PC-9 (cell line): Measurements from ENCODE around the gene DLG1. TPM values are rescaled to one million over a fixed set of nuclear protein-coding genes. Genes with fewer than 3 reads are reported as not detected.

ENCODE experiments used
- BruUV-seq: library from RNA; stranded (reverse); fragments of 400-500 nt; replicated peaks from 2 replicates; lab custom pipeline; 2021; lab: Mats Ljungman, UMichigan
- CTCF ChIA-PET: fragments of 300-600 bp; sonication (Branson Sonifier 250); formaldehyde crosslinking; loops from one replicate; lab custom pipeline; 2022; ENCODE audit warnings: antibody characterized with exemption; lab: Charles Lee
- POLR2A ChIA-PET: fragments of 300-600 bp; sonication (Branson Sonifier 250); formaldehyde crosslinking; loops from one replicate; lab custom pipeline; 2022; ENCODE audit warnings: antibody characterized with exemption; ENCODE audit not compliant: unreplicated experiment; lab: Charles Lee
- DNase-seq, 2 experiments: peaks; one replicate each; pipeline versions ENCODE4 v3.0.0 to v3.0.0-alpha.2; 2015 to 2022; ENCODE audit warnings: mixed read lengths in 1 of 2
- H2AFZ ChIP-seq: fragments of 200-600 bp; sonication (generic); 2 replicates; pipeline ENCODE4 v1.8.1; 2017; ENCODE audit warnings: antibody characterized with exemption
- H3F3A ChIP-seq: fragments of 200-600 bp; sonication (generic); 2 replicates; pipeline ENCODE4 v1.8.1; 2017; ENCODE audit warnings: antibody characterized with exemption, mild to moderate bottlenecking, low read depth; ENCODE audit not compliant: insufficient read depth
- H3K27ac ChIP-seq: fragments of 200-600 bp; sonication (generic); 2 replicates; pipeline ENCODE4 v1.6.1; 2016; ENCODE audit warnings: mixed run types
- H3K27me3 ChIP-seq: fragments of 200-600 bp; sonication (generic); 2 replicates; pipeline ENCODE4 v1.6.1; 2016; ENCODE audit warnings: low read depth, mixed run types; ENCODE audit not compliant: insufficient read depth
- H3K36me3 ChIP-seq: fragments of 200-600 bp; sonication (generic); 2 replicates; pipeline ENCODE4 v1.6.1; 2016; ENCODE audit warnings: low read depth, mixed run types
- H3K4me1 ChIP-seq: fragments of 200-600 bp; sonication (generic); replicated peaks from 2 replicates; pipeline ENCODE4 v1.6.1; 2016; ENCODE audit warnings: mixed run types; ENCODE audit not compliant: insufficient read depth
- H3K4me2 ChIP-seq: fragments of 200-600 bp; sonication (generic); 2 replicates; pipeline ENCODE4 v1.6.1; 2017; ENCODE audit warnings: mixed run types
- H3K4me3 ChIP-seq: fragments of 200-600 bp; sonication (generic); 2 replicates; pipeline ENCODE4 v1.6.1; 2016; ENCODE audit warnings: mixed run types
- H3K79me2 ChIP-seq: fragments of 200-600 bp; sonication (generic); 2 replicates; pipeline ENCODE4 v1.6.1; 2017; ENCODE audit warnings: low read depth, mixed run types
- H3K9me2 ChIP-seq: fragments of 200-600 bp; sonication (generic); 2 replicates; pipeline ENCODE4 v1.8.1; 2017; ENCODE audit warnings: mild to moderate bottlenecking; ENCODE audit not compliant: insufficient read depth
- H3K9me3 ChIP-seq: fragments of 200-600 bp; sonication (generic); 2 replicates; pipeline ENCODE4 v1.8.1; 2016; ENCODE audit warnings: low read depth; ENCODE audit not compliant: insufficient read depth
- H4K20me1 ChIP-seq: fragments of 200-600 bp; sonication (generic); 2 replicates; pipeline ENCODE4 v1.8.1; 2017; ENCODE audit not compliant: insufficient read depth
- CTCF ChIP-seq: fragments of 200-600 bp; sonication (generic); conservative IDR thresholded peaks from 2 replicates; pipeline ENCODE4 v1.6.1; 2017; ENCODE audit warnings: mixed run types, antibody characterized with exemption, mild to moderate bottlenecking, moderate library complexity
- EZH2 ChIP-seq: fragments of 200-600 bp; sonication (generic); IDR thresholded peaks from 2 replicates; pipeline ENCODE4 v1.8.0; 2017; ENCODE audit warnings: antibody characterized with exemption, low read depth
- intact Hi-C: fragments of 100-400 bp; cut with micrococcal nuclease; formaldehyde crosslinking; loops from one replicate; pipeline ENCODE4 v1.10.0; 2022; ENCODE audit not compliant: unreplicated experiment
- total RNA-seq: library from RNA; stranded (reverse); gene quantifications from 2 replicates; pipeline ENCODE4 v1.2.3, GENCODE V29; 2021

The DLG1 gene
- total RNA-seq, 1 experiment from 2014 or later = 201 TPM

GRCh38 chr3:197236362-197236761 lies 62.0 kb downstream of the DLG1 start:
- peaks cover 37% of the 10 kb centered on the region for H3F3A ChIP-seq
- peaks cover 100% of the 10 kb centered on the region for H3K79me2 ChIP-seq
- H3K9me3 ChIP-seq = peaks cover 16% of the 10 kb centered on the region; the same call in 1 of the 2 replicates
- ChIA-PET CTCF (no interaction called here), POLR2A (no interaction called here)
- H3K27ac ChIP-seq = no peak overlapping the region
- TF ChIP-seq CTCF = no peak
- TF ChIP-seq EZH2 = no peak
- no peaks in the 10 kb centered on the region for H3K9me2 ChIP-seq
- no TSS peak for BruUV-seq
- no peak overlapping the region for H3K4me2 ChIP-seq
- intact Hi-C loops = no loop called here
- H3K4me3 ChIP-seq = no peak overlapping the region
- H2AFZ ChIP-seq = no peak overlapping the region
- H3K4me1 ChIP-seq = no peaks in the 10 kb centered on the region
- H4K20me1 ChIP-seq = peaks cover 62% of the 10 kb centered on the region
- peaks cover 32% of the 10 kb centered on the region for H3K36me3 ChIP-seq
- no peak for DNase-seq
- H3K27me3 ChIP-seq = no peaks in the 10 kb centered on the region

GRCh38 chr3:197234947-197235914 lies 63.2 kb downstream of the DLG1 start:
- POLR2A ChIA-PET = no interaction called here
- Histone ChIP-seq H3K4me1 (no peaks in the 10 kb centered on the region), H3K36me3 (peaks cover 34% of the 10 kb centered on the region), H3K4me3 (no peak overlapping the region), H3K27ac (no peak overlapping the region), H4K20me1 (peaks cover 70% of the 10 kb centered on the region), H2AFZ (no peak overlapping the region), H3K27me3 (no peaks in the 10 kb centered on the region), H3K9me3 (peaks cover 8% of the 10 kb centered on the region; the same call in 1 of the 2 replicates), H3K79me2 (peaks cover 100% of the 10 kb centered on the region), H3K9me2 (no peaks in the 10 kb centered on the region), H3K4me2 (no peak overlapping the region), H3F3A (peaks cover 41% of the 10 kb centered on the region)
- CTCF ChIA-PET = interaction anchor here (0.6 kb wide), 1 partner anchor 495 kb away, joined by 4 read pairs; no protein-coding TSS in a partner anchor
- TF ChIP-seq EZH2 = no peak
- TF ChIP-seq CTCF = no peak
- BruUV-seq = no TSS peak
- intact Hi-C loops = no loop called here
- DNase-seq = no peak

- CTCF ChIA-PET = no interaction called here
- no peaks in the 10 kb centered on the region for H3K27me3 ChIP-seq
- peaks cover 97% of the 10 kb centered on the region for H3K79me2 ChIP-seq
- H4K20me1 ChIP-seq = peaks cover 68% of the 10 kb centered on the region
- no peak for TF ChIP-seq CTCF
- no peak for TF ChIP-seq EZH2
- no TSS peak for BruUV-seq
- H3K36me3 ChIP-seq = peaks cover 28% of the 10 kb centered on the region; the same call in 1 of the 2 replicates
- H3F3A ChIP-seq = peaks cover 51% of the 10 kb centered on the region
- H3K4me2 ChIP-seq = no peak overlapping the region
- no peak for DNase-seq
- POLR2A ChIA-PET = interaction anchor here (0.6 to 0.7 kb wide), 2 partner anchors 80 to 98 kb away, joined by 3 to 12 read pairs; no protein-coding TSS in a partner anchor
- H2AFZ ChIP-seq = no peak overlapping the region
- intact Hi-C loops = no loop called here
- H3K4me1 ChIP-seq = no peaks in the 10 kb centered on the region
- no peaks in the 10 kb centered on the region for H3K9me2 ChIP-seq
- H3K4me3 ChIP-seq = no peak overlapping the region
- no peak overlapping the region for H3K27ac ChIP-seq
- H3K9me3 ChIP-seq = no peaks in the 10 kb centered on the region
Observed at GRCh38 chr3:197231321-197231720, 67.1 kb downstream of the DLG1 start.
